Ovary (tissue), 9 donors: Measurements from ENCODE around the gene TP73. TPM values are rescaled to one million over a fixed set of nuclear protein-coding genes. Genes with fewer than 3 reads are reported as not detected.
"Not testable (repeated sequence)": the region's sequence is repeated elsewhere in the genome, so short reads cannot be mapped to it uniquely, and the experiment has no call there.

ENCODE experiments used
- DNase-seq, 5 donors: peaks; one replicate each; pipeline ENCODE4 v3.0.0-alpha.2; 2019 to 2020
- H3K27ac ChIP-seq, 2 donors: fragments of 200-600 bp; one replicate each; pipeline versions ENCODE4 v1.5.1 to v1.8.0; 2019 to 2022
- H3K27me3 ChIP-seq: fragments of 200-600 bp; one replicate; pipeline ENCODE4 v1.8.0; 2022
- H3K36me3 ChIP-seq: fragments of 200-600 bp; sonication (generic); one replicate; pipeline ENCODE4 v1.5.1; 2019
- H3K4me1 ChIP-seq: one replicate; pipeline ENCODE4 v1.8.1; 2013; ENCODE audit warnings: mild to moderate bottlenecking, moderate library complexity; ENCODE audit not compliant: insufficient read depth
- H3K4me3 ChIP-seq: fragments of 200-600 bp; sonication (generic); one replicate; pipeline ENCODE4 v1.5.1; 2017
- H3K9me3 ChIP-seq, 2 donors: fragments of 200-600 bp in 1 of 2; sonication (generic) in 1 of 2; one replicate each; pipeline versions ENCODE4 v1.5.1 to v1.8.1; 2013 to 2019; ENCODE audit warnings: mild to moderate bottlenecking in 1 of 2, moderate library complexity in 1 of 2
- EP300 ChIP-seq: sonication (generic); formaldehyde crosslinking; IDR thresholded peaks from one replicate; pipeline ENCODE4 v1.6.1; 2017; ENCODE audit warnings: antibody characterized with exemption
- POLR2A ChIP-seq: fragments of 450-650 bp; IDR thresholded peaks from one replicate; pipeline ENCODE4 v1.6.1; 2017; ENCODE audit warnings: antibody characterized with exemption, mild to moderate bottlenecking, moderate library complexity
- WGBS, 3 donors: extraction: QIAGEN DNeasy Blood & Tissue Kit in 1 of 3; methylation state at CpG; one replicate each; pipeline versions ENCODE4 v1.1.5 to v1.1.7; 2013 to 2017; 5-methylcytosine and 5-hydroxymethylcytosine counted together
- intact Hi-C, 4 donors: fragments of 100-400 bp; cut with DNase I; formaldehyde crosslinking; loops; one replicate each; pipeline versions ENCODE4 v1.11.0 to v1.15.1; 2022 to 2023
- polyA plus RNA-seq, 2 donors: library from polyadenylated mRNA; stranded (reverse); fragments of 200-250 nt in 1 of 2; fragments of 350-450 nt in 1 of 2; fragmentation: Illumina TruSeq in 1 of 2; extraction: RNeasy Lipid Tissue Mini Kit (QIAGEN cat#74804) in 1 of 2; gene quantifications; one replicate each; pipeline ENCODE4 v1.2.3, GENCODE V29; 2013 to 2014
- total RNA-seq, 7 donors: library from RNA; depleted of rRNA in 2 of 7; stranded (reverse); fragments of >200 nt in 2 of 7; fragmentation: NEBNext Ultra II Directional in 3 of 7; extraction: Animal tissue kit (Norgen Biotek cat#: 25700) in 3 of 7; gene quantifications; one replicate each; pipeline versions ENCODE4 v1.1.0 to v1.2.4, GENCODE V29; 2016 to 2023
- TF ChIP-seq, protein P1 (sequence below), 3 donors: fragments of 450-650 bp in 2 of 3; fragments of 200-600 bp in 1 of 3; IDR thresholded peaks; one replicate each; pipeline versions ENCODE4 v1.5.1 to v1.8.0; 2016 to 2022; ENCODE audit warnings: antibody characterized with exemption in 3 of 3, mild to moderate bottlenecking in 1 of 3
- donor health status: DM: no; HTN: no; CAD: no; lungs with moderate emphysema.
- donor health status: DM: no; HTN: no; CAD: no.
- donor health status: Bipolar disorder and iron deficiency.
- donor health status: DM: yes; HTN: yes; CAD: no.
- donor health status: DM: no; HTN: no; CAD: no.
- donor health status: DM: yes; HTN: yes; CAD: no.

The TP73 gene
- total and polyA plus RNA-seq, 9 donors = 0.03 to 7.5 (median 0.42) TPM

DNA sequence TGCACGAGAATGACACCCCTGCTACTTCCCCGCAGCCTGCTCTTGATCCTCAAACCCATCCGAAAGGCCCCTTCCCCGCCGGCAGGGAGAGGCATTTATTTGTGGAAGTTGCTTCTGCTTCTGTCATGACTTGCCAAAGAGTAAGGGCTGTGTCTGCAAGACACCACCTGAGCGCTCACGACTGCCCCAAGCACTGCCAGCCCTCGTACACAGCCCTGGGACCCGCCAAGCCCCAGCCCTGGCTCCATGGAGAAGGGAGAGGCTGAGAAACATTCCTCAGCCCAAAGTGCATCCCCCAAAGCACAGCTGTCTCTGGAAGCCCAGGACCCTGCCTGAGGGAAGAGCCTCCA is 33.8 kb upstream of the TP73 start:
- peaks cover 5% of the 10 kb centered on the region for H3K4me1 ChIP-seq
- no peak overlapping the region for H3K4me3 ChIP-seq
- intact Hi-C loops = loop anchor here in 3 of 4 donors (2.0 to 5.0 kb wide), 5 partner anchors 51 to 164 kb away; partner anchors contain the start of gene ARHGEF16 (in 1 of the 3)
- WGBS, 3 donors = 57 to 71% (median 62%) methylated on average over 9 of the region's 9 CpGs
- H3K9me3 ChIP-seq = no peaks in the 10 kb centered on the region
- H3K27ac ChIP-seq = no peak overlapping the region
- no peaks in the 10 kb centered on the region for H3K36me3 ChIP-seq
- H3K27me3 ChIP-seq = no peaks in the 10 kb centered on the region
- no peak for DNase-seq
- TF ChIP-seq POLR2A = no peak
- TF ChIP-seq, protein P1, sequence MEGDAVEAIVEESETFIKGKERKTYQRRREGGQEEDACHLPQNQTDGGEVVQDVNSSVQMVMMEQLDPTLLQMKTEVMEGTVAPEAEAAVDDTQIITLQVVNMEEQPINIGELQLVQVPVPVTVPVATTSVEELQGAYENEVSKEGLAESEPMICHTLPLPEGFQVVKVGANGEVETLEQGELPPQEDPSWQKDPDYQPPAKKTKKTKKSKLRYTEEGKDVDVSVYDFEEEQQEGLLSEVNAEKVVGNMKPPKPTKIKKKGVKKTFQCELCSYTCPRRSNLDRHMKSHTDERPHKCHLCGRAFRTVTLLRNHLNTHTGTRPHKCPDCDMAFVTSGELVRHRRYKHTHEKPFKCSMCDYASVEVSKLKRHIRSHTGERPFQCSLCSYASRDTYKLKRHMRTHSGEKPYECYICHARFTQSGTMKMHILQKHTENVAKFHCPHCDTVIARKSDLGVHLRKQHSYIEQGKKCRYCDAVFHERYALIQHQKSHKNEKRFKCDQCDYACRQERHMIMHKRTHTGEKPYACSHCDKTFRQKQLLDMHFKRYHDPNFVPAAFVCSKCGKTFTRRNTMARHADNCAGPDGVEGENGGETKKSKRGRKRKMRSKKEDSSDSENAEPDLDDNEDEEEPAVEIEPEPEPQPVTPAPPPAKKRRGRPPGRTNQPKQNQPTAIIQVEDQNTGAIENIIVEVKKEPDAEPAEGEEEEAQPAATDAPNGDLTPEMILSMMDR (IDR thresholded peaks at IDR 0.05) = no peak
- TF ChIP-seq EP300 = no peak

DNA sequence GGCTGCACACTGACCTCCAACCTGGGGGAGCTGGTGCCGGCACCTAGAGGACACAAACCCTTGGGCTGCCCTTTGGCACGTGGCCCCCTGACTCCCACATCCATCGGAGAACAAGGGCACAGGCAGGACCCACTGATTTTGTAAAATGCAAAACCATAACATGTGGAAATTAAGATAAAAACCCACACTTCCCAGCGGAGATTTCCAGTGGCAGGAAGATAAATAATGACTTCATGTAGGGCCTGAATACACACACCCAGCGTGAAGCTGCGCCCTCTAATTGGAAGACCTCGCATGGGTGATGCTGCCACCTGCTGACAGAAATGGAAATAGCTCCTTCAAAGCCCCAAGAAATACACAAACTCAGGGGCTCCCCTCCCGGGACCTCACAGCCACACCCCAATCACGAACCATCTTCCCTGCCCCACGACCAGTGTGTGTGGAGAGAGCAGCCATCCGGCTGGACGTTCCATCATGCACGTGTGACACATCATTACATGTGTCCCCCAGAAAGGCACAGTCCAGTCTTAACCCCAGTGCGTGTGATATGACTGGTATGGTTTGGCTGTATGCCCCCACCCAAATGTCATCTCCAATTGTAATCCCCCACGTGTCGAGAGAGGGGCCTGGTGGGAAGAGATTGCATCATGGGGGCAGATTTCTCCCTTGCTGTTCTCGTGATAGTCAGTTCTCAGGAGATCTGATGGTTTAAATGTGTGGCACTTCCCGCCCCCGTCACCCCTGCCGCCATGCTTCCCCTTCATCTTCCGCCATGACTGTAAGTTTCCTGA is 33.2 kb upstream of the TP73 start:
- intact Hi-C loops = loop anchor here in 3 of 4 donors (2.0 to 5.0 kb wide), 5 partner anchors 52 to 164 kb away; partner anchors contain the start of gene ARHGEF16 (in 1 of the 3)
- no peaks in the 10 kb centered on the region for H3K9me3 ChIP-seq
- H3K4me1 ChIP-seq = peaks cover 8% of the 10 kb centered on the region
- no peaks in the 10 kb centered on the region for H3K36me3 ChIP-seq
- H3K4me3 ChIP-seq = no peak overlapping the region
- WGBS, 3 donors = 11 to 19% (median 16%) methylated on average over 19 to 21 of the region's 21 CpGs
- DNase-seq = peak; percentile 61 to 80 (median 75)
- TF ChIP-seq EP300 (no peak), POLR2A (no peak)
- TF ChIP-seq, protein P1 (IDR thresholded peaks at IDR 0.05) = peak; percentile 72 to 85 (median 77)
- no peaks in the 10 kb centered on the region for H3K27me3 ChIP-seq
- no peak overlapping the region for H3K27ac ChIP-seq

DNA sequence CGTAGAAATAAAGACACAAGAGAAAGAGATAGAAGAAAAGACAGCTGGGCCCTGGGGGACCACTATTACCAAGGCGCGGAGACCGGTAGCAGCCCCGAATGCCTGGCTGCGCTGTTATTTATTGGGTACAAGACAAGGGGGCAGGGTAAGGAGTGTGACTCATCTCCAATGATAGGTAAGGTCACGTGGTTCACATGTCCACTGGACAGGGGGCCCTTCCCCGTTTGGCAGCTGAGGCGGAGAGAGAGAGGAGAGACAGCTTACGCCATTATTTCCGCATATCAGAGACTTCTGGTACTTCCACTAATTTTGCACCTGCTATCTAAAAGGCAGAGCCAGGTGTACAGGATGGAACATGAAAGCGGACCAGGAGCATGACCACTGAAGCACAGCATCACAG is 31.6 kb upstream of the TP73 start:
- Histone ChIP-seq H3K36me3 (no peaks in the 10 kb centered on the region), H3K27ac (no peak overlapping the region), H3K4me1 (peaks cover 10% of the 10 kb centered on the region), H3K4me3 (no peak overlapping the region), H3K27me3 (no peaks in the 10 kb centered on the region), H3K9me3 (no peaks in the 10 kb centered on the region)
- no peak for DNase-seq
- intact Hi-C loops = loop anchor here in 2 of 4 donors (2.0 to 10.0 kb wide), 2 partner anchors 130 to 436 kb away; no protein-coding TSS in a partner anchor
- 61 to 72% (median 70%) methylated on average over 12 of the region's 12 CpGs for WGBS, 3 donors
- TF ChIP-seq POLR2A (no peak), EP300 (no peak)
- TF ChIP-seq, protein P1 (IDR thresholded peaks at IDR 0.05) = no peak

DNA sequence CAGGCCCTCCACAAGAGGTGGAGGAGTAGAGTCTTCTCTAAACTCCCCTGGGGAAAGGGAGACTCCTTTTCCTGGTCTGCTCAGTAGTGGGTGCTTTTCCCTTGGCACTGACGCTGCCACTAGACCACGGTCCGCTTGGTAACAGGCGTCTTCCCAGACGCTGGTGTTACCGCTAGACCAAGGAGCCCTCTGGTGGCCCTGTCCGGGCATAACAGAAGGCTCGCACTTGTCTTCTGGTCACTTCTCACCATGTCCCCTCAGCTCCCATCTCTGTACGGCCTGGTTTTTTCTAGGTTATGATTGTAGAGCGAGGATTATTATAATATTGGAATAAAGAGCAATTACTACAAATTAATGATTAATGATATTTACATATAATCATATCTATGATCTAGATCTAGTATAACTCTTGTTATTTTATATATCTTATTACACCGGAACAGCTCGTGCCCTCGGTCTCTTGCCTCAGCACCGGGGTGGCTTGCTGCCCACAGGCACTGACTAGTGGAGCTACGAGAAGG is 31.1 kb upstream of the TP73 start:
- not testable (repeated sequence) for H3K27me3 ChIP-seq, H3K27ac ChIP-seq, DNase-seq, H3K9me3 ChIP-seq, H3K36me3 ChIP-seq, H3K4me3 ChIP-seq
- TF ChIP-seq, protein P1 (IDR thresholded peaks at IDR 0.05) = peak in 2 of 3 donors; percentile 30 to 31
- peaks cover 11% of the 10 kb centered on the region for H3K4me1 ChIP-seq
- 24 to 27% (median 26%) methylated on average over 15 of the region's 15 CpGs for WGBS, 3 donors
- intact Hi-C loops = loop anchor here in 2 of 4 donors (2.0 to 10.0 kb wide), 2 partner anchors 130 to 436 kb away; no protein-coding TSS in a partner anchor

DNA sequence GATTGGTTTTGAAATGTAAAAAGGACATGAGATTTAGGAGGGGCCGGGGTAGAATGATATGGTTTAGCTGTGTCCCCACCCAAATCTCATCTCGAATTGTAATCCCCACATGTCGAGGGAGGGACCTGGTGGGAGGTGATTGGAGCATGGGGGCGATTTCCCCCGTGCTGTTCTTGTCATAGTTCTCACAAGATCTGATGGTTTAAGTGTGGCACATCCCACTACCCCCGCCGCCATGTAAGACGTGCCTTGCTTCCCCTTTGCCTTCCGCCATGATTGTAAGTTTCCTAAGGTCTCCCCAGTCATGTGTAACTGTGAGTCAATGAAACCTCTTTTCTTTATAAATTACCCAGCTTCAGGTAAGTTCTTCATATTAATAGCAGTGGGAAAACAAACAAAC is 30.2 kb upstream of the TP73 start:
- not testable (repeated sequence) for H3K9me3 ChIP-seq, H3K27ac ChIP-seq, H3K36me3 ChIP-seq, H3K27me3 ChIP-seq, H3K4me3 ChIP-seq, DNase-seq
- 81 to 87% (median 87%) methylated on average over 9 of the region's 9 CpGs for WGBS, 3 donors
- intact Hi-C loops = loop anchor here in 2 of 4 donors (2.0 to 10.0 kb wide), 2 partner anchors 131 to 437 kb away; no protein-coding TSS in a partner anchor
- peaks cover 11% of the 10 kb centered on the region for H3K4me1 ChIP-seq
